Umbilical cord (tissue), 2 donors: ENCODE measurements around the gene STX2. TPM values are rescaled to one million over a fixed set of nuclear protein-coding genes. Genes with fewer than 3 reads are reported as not detected.
A peak's percentile ranks its signal among the peaks of the same experiment; 100 is the strongest.
"Not testable (repeated sequence)": the region's sequence is repeated elsewhere in the genome, so short reads cannot be mapped to it uniquely, and the experiment has no call there.

Experiments used
- DNase-seq: peaks from one replicate; pipeline ENCODE4 v3.0.0-alpha.2; 2015; ENCODE audit warnings: low spot score
- total RNA-seq: library from RNA; depleted of rRNA; stranded (reverse); fragments of >200 nt; gene quantifications from one replicate; pipeline ENCODE4 v1.2.3, GENCODE V29; 2014; ENCODE audit warnings: low replicate concordance; ENCODE audit not compliant: insufficient read depth

Gene STX2
- total RNA-seq, 1 donor from 2014 or later, result 30.3 TPM

GRCh38 chr12:130803702-130804101, 35.3 kb downstream of the STX2 start:
- DNase-seq, result no peak

GRCh38 chr12:130800312-130800711, 38.7 kb downstream of the STX2 start:
- DNase-seq, result no peak

GRCh38 chr12:130799051-130799450, 40.0 kb downstream of the STX2 start:
- DNase-seq, result no peak

GRCh38 chr12:130796985-130797686, 41.9 kb downstream of the STX2 start:
- DNase-seq, result no peak

- DNase-seq, result no peak
These were observed 43.1 kb downstream of the STX2 start for GRCh38 chr12:130795906-130796305.

GRCh38 chr12:130793554-130793849, 45.5 kb downstream of the STX2 start:
- no peak for DNase-seq

GRCh38 chr12:130792821-130793553, 46.1 kb downstream of the STX2 start:
- no peak for DNase-seq

- DNase-seq, result no peak
These were observed 47.4 kb downstream of the STX2 start for GRCh38 chr12:130791629-130792028.

GRCh38 chr12:130788515-130788914, 50.5 kb downstream of the STX2 start:
- no peak for DNase-seq

GRCh38 chr12:130787445-130788410, 51.3 kb downstream of the STX2 start:
- DNase-seq, result peak; percentile 61

GRCh38 chr12:130787041-130787440, 52.0 kb downstream of the STX2 start:
- DNase-seq, result no peak

- DNase-seq, result no peak
These were observed 55.8 kb downstream of the STX2 start for GRCh38 chr12:130783110-130783715.

- not testable (repeated sequence) for DNase-seq
These were observed 56.8 kb downstream of the STX2 start for GRCh38 chr12:130782245-130782644.

GRCh38 chr12:130780880-130781575, 58.0 kb downstream of the STX2 start:
- DNase-seq, result no peak

GRCh38 chr12:130780325-130780724, 58.7 kb downstream of the STX2 start:
- no peak for DNase-seq

- no peak for DNase-seq
These were observed 60.3 kb downstream of the STX2 start for GRCh38 chr12:130778776-130779175.

- no peak for DNase-seq
These were observed 62.2 kb downstream of the STX2 start for GRCh38 chr12:130776857-130777339.

GRCh38 chr12:130775953-130776856, 62.8 kb downstream of the STX2 start:
- DNase-seq, result peak; percentile 88

GRCh38 chr12:130770413-130771028, 68.5 kb downstream of the STX2 start:
- DNase-seq, result no peak
